Upper lobe of left lung (tissue), 6 donors: ENCODE measurements around the gene AHSP. TPM values are rescaled to one million over a fixed set of nuclear protein-coding genes. Genes with fewer than 3 reads are reported as not detected.
"Not testable (repeated sequence)": the region's sequence is repeated elsewhere in the genome, so short reads cannot be mapped to it uniquely, and the experiment has no call there.

ENCODE experiments used
- ATAC-seq, 2 donors: fragments of 200-7000 bp; cut with Tn5 transposase; one replicate each; pipeline ENCODE4 v1.9.1; 2022; ENCODE audit warnings: mild to moderate bottlenecking in 2 of 2, moderate library complexity in 2 of 2; ENCODE audit not compliant: low FRiP score in 2 of 2
- DNase-seq, 2 donors: peaks; one replicate each; pipeline ENCODE4 v3.0.0-alpha.2; 2019 to 2020
- H3K27ac ChIP-seq, 4 donors: fragments of 200-600 bp; sonication (generic); one replicate each; pipeline ENCODE4 v1.5.1; 2016 to 2019
- H3K27me3 ChIP-seq, 4 donors: fragments of 200-600 bp; sonication (generic); one replicate each; pipeline ENCODE4 v1.5.1; 2017 to 2019
- H3K36me3 ChIP-seq, 4 donors: fragments of 200-600 bp; sonication (generic); one replicate each; pipeline ENCODE4 v1.5.1; 2016 to 2019
- H3K4me1 ChIP-seq, 4 donors: fragments of 200-600 bp; sonication (generic); one replicate each; pipeline ENCODE4 v1.5.1; 2018 to 2019
- H3K4me3 ChIP-seq, 4 donors: fragments of 200-600 bp; sonication (generic); one replicate each; pipeline ENCODE4 v1.5.1; 2017 to 2019; ENCODE audit warnings: mild to moderate bottlenecking in 2 of 4, moderate library complexity in 1 of 4
- H3K9me3 ChIP-seq, 4 donors: fragments of 200-600 bp; sonication (generic); one replicate each; pipeline ENCODE4 v1.5.1; 2018 to 2019
- CTCF ChIP-seq, 6 experiments: fragments of 450-650 bp in 4 of 6; fragments of 200-600 bp in 2 of 6; sonication (generic) in 2 of 6; IDR thresholded peaks; one replicate each; pipeline ENCODE4 v1.5.1; 2016 to 2019; ENCODE audit warnings: antibody characterized with exemption in 6 of 6
- EP300 ChIP-seq, 4 donors: sonication (generic); formaldehyde crosslinking; IDR thresholded peaks; one replicate each; pipeline ENCODE4 v1.5.1; 2017; ENCODE audit warnings: antibody characterized with exemption in 4 of 4, control low read depth in 2 of 4
- POLR2A ChIP-seq, 4 donors: fragments of 450-650 bp; IDR thresholded peaks; one replicate each; pipeline ENCODE4 v1.5.1; 2016 to 2017; ENCODE audit warnings: antibody characterized with exemption in 4 of 4, mild to moderate bottlenecking in 2 of 4
- POLR2AphosphoS5 ChIP-seq, 2 donors: sonication (generic); formaldehyde crosslinking; IDR thresholded peaks; one replicate each; pipeline ENCODE4 v1.5.1; 2017; ENCODE audit warnings: antibody characterized with exemption in 2 of 2
- WGBS, 2 donors: methylation state at CpG; one replicate each; pipeline ENCODE4 v1.1.5; 2017 to 2018; 5-methylcytosine and 5-hydroxymethylcytosine counted together
- total RNA-seq, 6 donors: library from RNA; depleted of rRNA in 4 of 6; stranded (reverse); fragments of >200 nt in 4 of 6; gene quantifications; one replicate each; pipeline versions ENCODE4 v1.1.0 to v1.2.1, GENCODE V29; 2016 to 2021
- donor health status: DM: no; HTN: no; CAD: no; lungs with moderate emphysema.
- donor health status: DM: no; HTN: yes; CAD: no; lungs with severe emphysema.

Gene AHSP
- total RNA-seq, 6 donors from 2014 or later, result not detected

- TF ChIP-seq CTCF (IDR thresholded peaks at IDR 0.05) (no peak), POLR2AphosphoS5 (IDR thresholded peaks at IDR 0.05) (no peak), EP300 (IDR thresholded peaks at IDR 0.05) (no peak), POLR2A (IDR thresholded peaks at IDR 0.05) (no peak)
- Histone ChIP-seq H3K4me3 (no peak overlapping the region), H3K27ac (no peak overlapping the region), H3K36me3 (no peaks in the 10 kb centered on the region), H3K4me1 (peaks cover 6 to 10% (median 7%) of the 10 kb centered on the region in 4 donors), H3K9me3 (peaks cover 0 to 4% (median 0%) of the 10 kb centered on the region in 4 donors), H3K27me3 (peaks cover 0 to 6% (median 0%) of the 10 kb centered on the region in 4 donors)
- DNase-seq (no peak), ATAC-seq (no peak)
- 41 to 45% methylated on average over 9 of the region's 9 CpGs for whole genome bisulfite sequencing, 2 donors
These were observed 8.0 kb downstream of the AHSP start for GRCh38 chr16:31535737-31536136.

GRCh38 chr16:31536804-31537361, 9.2 kb downstream of the AHSP start:
- H3K4me1 ChIP-seq, result peaks cover 6 to 10% (median 7%) of the 10 kb centered on the region in 4 donors
- no peaks in the 10 kb centered on the region for H3K36me3 ChIP-seq
- H3K27ac ChIP-seq, result peak overlapping the region in 2 of 4 donors; percentile 36 to 58
- H3K9me3 ChIP-seq, result peaks cover 0 to 4% (median 0%) of the 10 kb centered on the region in 4 donors
- DNase-seq (peak in 1 of 2 donors; percentile 64), ATAC-seq (peak in 1 of 2 donors; percentile 59)
- peaks cover 0 to 6% (median 0%) of the 10 kb centered on the region in 4 donors for H3K27me3 ChIP-seq
- 66 to 77% methylated on average over 15 to 19 of the region's 21 CpGs for WGBS, 2 donors
- no peak for TF ChIP-seq EP300 (IDR thresholded peaks at IDR 0.05)
- no peak for TF ChIP-seq POLR2AphosphoS5 (IDR thresholded peaks at IDR 0.05)
- TF ChIP-seq POLR2A (IDR thresholded peaks at IDR 0.05), result no peak
- peak overlapping the region in 3 of 4 donors; percentile 40 to 54 (median 52) for H3K4me3 ChIP-seq

- no peaks in the 10 kb centered on the region for H3K36me3 ChIP-seq
- H3K9me3 ChIP-seq, result peaks cover 0 to 4% (median 0%) of the 10 kb centered on the region in 4 donors
- ATAC-seq (peak; percentile 30 to 62), DNase-seq (peak in 1 of 2 donors; percentile 87)
- peaks cover 0 to 6% (median 0%) of the 10 kb centered on the region in 4 donors for H3K27me3 ChIP-seq
- H3K4me1 ChIP-seq, result peaks cover 6 to 10% (median 7%) of the 10 kb centered on the region in 4 donors
- no peak for TF ChIP-seq EP300 (IDR thresholded peaks at IDR 0.05)
- TF ChIP-seq CTCF (IDR thresholded peaks at IDR 0.05), result no peak
- TF ChIP-seq POLR2AphosphoS5 (IDR thresholded peaks at IDR 0.05), result no peak
- no peak for TF ChIP-seq POLR2A (IDR thresholded peaks at IDR 0.05)
- H3K27ac ChIP-seq, result peak overlapping the region in 3 of 4 donors; percentile 36 to 58 (median 42)
- H3K4me3 ChIP-seq, result peak overlapping the region; percentile 13 to 54 (median 46)
- WGBS, 2 donors, result 7 to 17% methylated on average over 2 to 16 of the region's 57 CpGs
These were observed 9.9 kb downstream of the AHSP start for GRCh38 chr16:31537362-31538242.

- H3K4me3 ChIP-seq, H3K27me3 ChIP-seq, H3K4me1 ChIP-seq, ATAC-seq, H3K36me3 ChIP-seq, DNase-seq, H3K9me3 ChIP-seq, H3K27ac ChIP-seq: not testable (repeated sequence)
- WGBS, 2 donors, result 67 to 72% methylated on average over 5 to 7 of the region's 7 CpGs
These were observed 10.5 kb downstream of the AHSP start for GRCh38 chr16:31538243-31538598.

- not testable (repeated sequence) for H3K27me3 ChIP-seq, H3K4me3 ChIP-seq, ATAC-seq, H3K27ac ChIP-seq, H3K4me1 ChIP-seq, DNase-seq, H3K9me3 ChIP-seq, H3K36me3 ChIP-seq
- WGBS, 2 donors, result 77 to 82% methylated on average over 4 of the region's 4 CpGs
These were observed 12.1 kb downstream of the AHSP start for GRCh38 chr16:31539762-31540161.

GRCh38 chr16:31542763-31543162, 15.1 kb downstream of the AHSP start:
- WGBS, 2 donors, result 91 to 96% methylated on average over 4 of the region's 4 CpGs
- DNase-seq, result no peak
- no peaks in the 10 kb centered on the region for H3K27me3 ChIP-seq
- no peak overlapping the region for H3K4me3 ChIP-seq
- no peaks in the 10 kb centered on the region for H3K36me3 ChIP-seq
- TF ChIP-seq POLR2AphosphoS5 (IDR thresholded peaks at IDR 0.05) (no peak), CTCF (IDR thresholded peaks at IDR 0.05) (no peak), EP300 (IDR thresholded peaks at IDR 0.05) (no peak), POLR2A (IDR thresholded peaks at IDR 0.05) (no peak)
- H3K27ac ChIP-seq, result no peak overlapping the region
- H3K9me3 ChIP-seq, result peaks cover 0 to 4% (median 0%) of the 10 kb centered on the region in 4 donors
- peaks cover under 1 to 3% (median under 1%) of the 10 kb centered on the region in 4 donors for H3K4me1 ChIP-seq
- ATAC-seq, result no peak
